ENCODE results near the gene POU2F1. TPM values are rescaled to one million over a fixed set of nuclear protein-coding genes. Genes with fewer than 3 reads are reported as not detected.
"Not testable (repeated sequence)": the region's sequence is repeated elsewhere in the genome, so short reads cannot be mapped to it uniquely, and the experiment has no call there.

POU2F1 gene
- total and polyA plus RNA-seq, 8 donors: 1.4 to 7.3 (median 5.8) TPM

- ATAC-seq (no peak), FAIRE-seq (no peak), DNase-seq (no peak)
- Histone ChIP-seq H3K36me3 (no peaks in the 10 kb centered on the region), H3K27me3 (no peaks in the 10 kb centered on the region), H3K4me1 (no peaks in the 10 kb centered on the region), H3K9me3 (peaks cover 0 to 3% (median 0%) of the 10 kb centered on the region in 4 donors), H3K27ac (no peak overlapping the region), H3K4me3 (no peak overlapping the region)
- intact Hi-C loops (cut with DNase I): no loop called here
- 89 to 95% methylated on average over 3 of the region's 3 CpGs for WGBS, 2 donors
- no peak for TF ChIP-seq CTCF (IDR thresholded peaks at IDR 0.05)
Measured at GRCh38 chr1:167317463-167317862, 96.8 kb downstream of the POU2F1 start.

- intact Hi-C loops (cut with DNase I); H3K27ac ChIP-seq; DNase-seq; H3K27me3 ChIP-seq; ATAC-seq; H3K9me3 ChIP-seq; FAIRE-seq; H3K36me3 ChIP-seq; H3K4me1 ChIP-seq; H3K4me3 ChIP-seq: not testable (repeated sequence)
- WGBS, 2 donors: 98 to 100% methylated on average over 2 of the region's 2 CpGs
Measured at GRCh38 chr1:167319206-167319605, 98.5 kb downstream of the POU2F1 start.

- no peak for DNase-seq
- no peaks in the 10 kb centered on the region for H3K36me3 ChIP-seq
- no peak for ATAC-seq
- intact Hi-C loops (cut with DNase I): no loop called here
- H3K4me1 ChIP-seq: no peaks in the 10 kb centered on the region
- TF ChIP-seq CTCF (IDR thresholded peaks at IDR 0.05): no peak
- H3K27ac ChIP-seq: no peak overlapping the region
- peaks cover 0 to 4% (median 1%) of the 10 kb centered on the region in 4 donors for H3K9me3 ChIP-seq
- FAIRE-seq: no peak
- no peak overlapping the region for H3K4me3 ChIP-seq
- no peaks in the 10 kb centered on the region for H3K27me3 ChIP-seq
- 97 to 98% methylated on average over 8 of the region's 8 CpGs for WGBS, 2 donors
Measured at GRCh38 chr1:167322483-167322882, 101.8 kb downstream of the POU2F1 start.

- H3K27me3 ChIP-seq: no peaks in the 10 kb centered on the region
- no peak overlapping the region for H3K4me3 ChIP-seq
- H3K36me3 ChIP-seq: no peaks in the 10 kb centered on the region
- no peaks in the 10 kb centered on the region for H3K4me1 ChIP-seq
- 95 to 96% methylated on average over 1 of the region's 1 CpG for WGBS, 2 donors
- intact Hi-C loops (cut with DNase I): no loop called here
- FAIRE-seq (no peak), DNase-seq (no peak), ATAC-seq (no peak)
- peaks cover 0 to 4% (median 1%) of the 10 kb centered on the region in 4 donors for H3K9me3 ChIP-seq
- no peak for TF ChIP-seq CTCF (IDR thresholded peaks at IDR 0.05)
- H3K27ac ChIP-seq: no peak overlapping the region
Measured at GRCh38 chr1:167325151-167325550, 104.5 kb downstream of the POU2F1 start.

GRCh38 chr1:167328306-167328815 is 107.7 kb downstream of the POU2F1 start:
- TF ChIP-seq CTCF (IDR thresholded peaks at IDR 0.05): no peak
- Histone ChIP-seq H3K27me3 (no peaks in the 10 kb centered on the region), H3K27ac (no peak overlapping the region), H3K9me3 (no peaks in the 10 kb centered on the region), H3K36me3 (no peaks in the 10 kb centered on the region), H3K4me3 (no peak overlapping the region), H3K4me1 (no peaks in the 10 kb centered on the region)
- ATAC-seq (no peak), FAIRE-seq (no peak), DNase-seq (no peak)
- intact Hi-C loops (cut with DNase I): no loop called here
- WGBS, 2 donors: 69 to 70% methylated on average over 4 of the region's 4 CpGs

All from pancreas (tissue), 10 donors.